Activated T-cell treated with anti-CD3 and anti-CD28 coated beads, Interleukin-2, amount 50 U/mL, for 24 hours (primary cell): ENCODE measurements around the gene ALPK1.

Experiments
- DNase-seq: peaks from one replicate; pipeline ENCODE4 v3.0.0-alpha.2; 2020
- H3K27ac Mint-ChIP-seq: 2 replicates; pipeline ENCODE4 v1.8.0; 2020; ENCODE audit warnings: mild to moderate bottlenecking, mixed read lengths
- H3K27me3 Mint-ChIP-seq: 2 replicates; pipeline ENCODE4 v1.8.0; 2020; ENCODE audit warnings: mixed read lengths
- H3K36me3 Mint-ChIP-seq: 2 replicates; pipeline ENCODE4 v1.8.0; 2020; ENCODE audit warnings: low read depth, mixed read lengths
- H3K4me1 Mint-ChIP-seq: 2 replicates; pipeline ENCODE4 v1.8.0; 2020; ENCODE audit warnings: low read depth, mixed read lengths
- H3K4me3 Mint-ChIP-seq: 2 replicates; pipeline ENCODE4 v1.8.0; 2020; ENCODE audit warnings: mild to moderate bottlenecking, moderate library complexity, mixed read lengths
- H3K9me3 Mint-ChIP-seq: 2 replicates; pipeline ENCODE4 v1.8.0; 2020; ENCODE audit warnings: mixed read lengths

Gene ALPK1

GRCh38 chr4:112370466-112370865 is 73.3 kb downstream of the ALPK1 start:
- Mint-ChIP-seq H3K9me3 (peaks cover 12% of the 10 kb centered on the region), H3K4me1 (no peaks in the 10 kb centered on the region), H3K4me3 (no peak overlapping the region), H3K36me3 (no peaks in the 10 kb centered on the region), H3K27me3 (no peaks in the 10 kb centered on the region), H3K27ac (no peak overlapping the region)
- no peak for DNase-seq

DNA sequence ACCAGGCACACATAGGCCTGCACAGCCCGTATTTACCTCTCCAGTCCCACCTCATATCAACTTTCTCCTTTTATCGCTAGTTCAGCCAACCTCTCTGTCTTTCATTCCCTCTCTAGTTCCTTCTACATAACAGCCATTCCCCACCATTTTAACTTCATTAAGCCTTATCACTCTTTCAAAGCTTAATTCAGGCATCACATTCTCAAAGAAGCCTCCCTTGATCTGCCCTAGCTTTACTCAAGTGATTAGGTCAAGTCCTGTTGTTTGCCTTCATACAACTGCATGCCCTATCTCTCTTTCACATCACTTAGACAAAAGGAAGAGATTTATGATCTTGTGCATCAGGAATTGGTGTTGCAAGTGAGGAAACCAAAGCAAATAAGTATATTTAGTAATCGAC is 74.2 kb downstream of the ALPK1 start:
- no peak overlapping the region for H3K4me3 Mint-ChIP-seq
- H3K27ac Mint-ChIP-seq, result no peak overlapping the region
- H3K36me3 Mint-ChIP-seq, result no peaks in the 10 kb centered on the region
- no peaks in the 10 kb centered on the region for H3K4me1 Mint-ChIP-seq
- no peaks in the 10 kb centered on the region for H3K27me3 Mint-ChIP-seq
- DNase-seq, result no peak
- H3K9me3 Mint-ChIP-seq, result peaks cover 5% of the 10 kb centered on the region

DNA sequence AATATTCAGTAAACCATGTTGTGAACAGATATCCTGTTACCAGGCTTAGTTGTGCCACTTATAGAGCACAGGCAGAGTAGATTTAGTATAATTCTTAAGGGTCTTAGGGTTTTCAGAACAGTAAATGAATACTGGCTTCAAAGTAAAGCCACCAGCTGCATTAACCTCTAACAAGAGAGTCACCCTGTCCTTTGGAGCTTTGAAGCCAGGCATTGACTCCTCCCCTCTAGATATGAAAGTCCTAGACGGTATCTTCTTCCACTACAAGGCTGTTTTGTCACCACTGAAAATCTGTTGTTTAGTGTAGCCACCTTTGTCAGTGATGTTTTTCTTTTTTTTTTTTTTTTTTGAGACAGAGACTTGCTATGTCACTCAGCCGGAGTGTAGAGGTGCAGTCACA is 77.7 kb downstream of the ALPK1 start:
- H3K4me3 Mint-ChIP-seq, result no peak overlapping the region
- H3K27me3 Mint-ChIP-seq, result no peaks in the 10 kb centered on the region
- peaks cover 22% of the 10 kb centered on the region for H3K36me3 Mint-ChIP-seq
- DNase-seq, result no peak
- H3K9me3 Mint-ChIP-seq, result no peaks in the 10 kb centered on the region
- H3K4me1 Mint-ChIP-seq, result no peaks in the 10 kb centered on the region
- no peak overlapping the region for H3K27ac Mint-ChIP-seq

- H3K9me3 Mint-ChIP-seq, result no peaks in the 10 kb centered on the region
- H3K4me3 Mint-ChIP-seq, result no peak overlapping the region
- peaks cover 30% of the 10 kb centered on the region for H3K36me3 Mint-ChIP-seq
- no peaks in the 10 kb centered on the region for H3K4me1 Mint-ChIP-seq
- no peak for DNase-seq
- no peaks in the 10 kb centered on the region for H3K27me3 Mint-ChIP-seq
- no peak overlapping the region for H3K27ac Mint-ChIP-seq
These were observed 80.0 kb downstream of the ALPK1 start for GRCh38 chr4:112377171-112377570.

DNA sequence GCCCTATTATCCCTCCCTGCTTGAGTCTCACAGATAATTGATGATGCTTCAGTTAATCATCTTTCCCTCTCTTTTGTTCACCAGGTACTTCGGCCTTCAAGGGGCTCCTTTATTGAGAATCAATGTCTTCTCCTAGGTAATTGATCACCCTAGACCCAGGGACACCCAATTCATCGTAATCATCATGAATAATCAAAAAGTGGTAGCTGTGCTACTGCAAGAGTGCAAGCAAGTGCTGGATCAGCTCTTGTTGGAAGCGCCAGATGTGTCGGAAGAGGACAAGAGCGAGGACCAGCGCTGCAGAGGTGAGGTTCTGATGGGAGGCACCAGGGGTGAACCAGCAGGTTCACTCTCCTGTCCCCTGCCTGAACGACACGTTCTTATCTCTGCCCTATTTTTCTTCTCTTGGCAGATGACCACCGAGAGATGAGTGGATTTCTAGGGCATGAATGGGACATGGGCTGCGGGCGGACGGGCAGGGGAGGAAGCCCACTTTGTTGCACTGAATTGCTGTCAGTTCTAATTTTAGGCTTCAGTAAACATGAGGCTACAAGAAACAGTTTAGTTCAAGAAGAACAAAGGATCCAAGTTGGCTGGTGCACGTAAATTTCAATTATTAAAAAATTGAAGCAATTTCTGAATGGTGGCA is 80.5 kb downstream of the ALPK1 start:
- Mint-ChIP-seq H3K4me3 (no peak overlapping the region), H3K9me3 (no peaks in the 10 kb centered on the region), H3K27ac (no peak overlapping the region), H3K36me3 (peaks cover 35% of the 10 kb centered on the region), H3K4me1 (no peaks in the 10 kb centered on the region), H3K27me3 (no peaks in the 10 kb centered on the region)
- no peak for DNase-seq

GRCh38 chr4:112378243-112378620 is 81.1 kb downstream of the ALPK1 start:
- Mint-ChIP-seq H3K27me3 (no peaks in the 10 kb centered on the region), H3K4me3 (no peak overlapping the region), H3K4me1 (no peaks in the 10 kb centered on the region), H3K27ac (no peak overlapping the region), H3K36me3 (peaks cover 38% of the 10 kb centered on the region), H3K9me3 (no peaks in the 10 kb centered on the region)
- no peak for DNase-seq

GRCh38 chr4:112378858-112379257 is 81.7 kb downstream of the ALPK1 start:
- no peaks in the 10 kb centered on the region for H3K27me3 Mint-ChIP-seq
- peaks cover 39% of the 10 kb centered on the region for H3K36me3 Mint-ChIP-seq
- H3K9me3 Mint-ChIP-seq, result no peaks in the 10 kb centered on the region
- H3K27ac Mint-ChIP-seq, result no peak overlapping the region
- no peak for DNase-seq
- H3K4me1 Mint-ChIP-seq, result no peaks in the 10 kb centered on the region
- no peak overlapping the region for H3K4me3 Mint-ChIP-seq

- H3K4me3 Mint-ChIP-seq, result no peak overlapping the region
- no peak overlapping the region for H3K27ac Mint-ChIP-seq
- H3K9me3 Mint-ChIP-seq, result no peaks in the 10 kb centered on the region
- H3K36me3 Mint-ChIP-seq, result peaks cover 40% of the 10 kb centered on the region
- H3K27me3 Mint-ChIP-seq, result no peaks in the 10 kb centered on the region
- no peak for DNase-seq
- H3K4me1 Mint-ChIP-seq, result no peaks in the 10 kb centered on the region
These were observed 82.1 kb downstream of the ALPK1 start for GRCh38 chr4:112379306-112379705.

GRCh38 chr4:112381996-112382692 is 85.0 kb downstream of the ALPK1 start:
- Mint-ChIP-seq H3K36me3 (peaks cover 47% of the 10 kb centered on the region), H3K4me1 (no peaks in the 10 kb centered on the region), H3K27me3 (no peaks in the 10 kb centered on the region), H3K27ac (no peak overlapping the region), H3K9me3 (no peaks in the 10 kb centered on the region), H3K4me3 (no peak overlapping the region)
- DNase-seq, result no peak

DNA sequence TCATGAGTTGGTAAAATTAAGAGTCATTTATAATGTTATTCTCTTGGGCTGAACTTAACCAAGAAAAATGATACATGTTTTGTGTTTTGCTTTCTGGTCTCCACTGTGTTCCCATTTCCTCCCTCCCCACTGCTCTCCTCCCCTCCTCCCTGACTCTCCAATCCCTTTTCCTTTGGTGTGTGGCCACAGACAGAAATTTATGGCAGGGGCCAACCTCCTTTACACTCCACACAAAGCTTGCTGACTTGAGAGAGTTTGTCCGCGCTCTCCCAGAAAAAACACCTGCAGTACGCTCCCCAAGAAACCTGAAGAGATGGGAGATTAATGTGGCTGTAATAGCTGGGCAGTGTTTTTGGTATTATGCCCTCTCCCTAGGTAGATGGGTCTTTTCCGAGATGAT is 88.9 kb downstream of the ALPK1 start:
- Mint-ChIP-seq H3K4me3 (no peak overlapping the region), H3K36me3 (peaks cover 23% of the 10 kb centered on the region), H3K27ac (no peak overlapping the region), H3K4me1 (no peaks in the 10 kb centered on the region), H3K27me3 (no peaks in the 10 kb centered on the region), H3K9me3 (no peaks in the 10 kb centered on the region)
- DNase-seq, result no peak

DNA sequence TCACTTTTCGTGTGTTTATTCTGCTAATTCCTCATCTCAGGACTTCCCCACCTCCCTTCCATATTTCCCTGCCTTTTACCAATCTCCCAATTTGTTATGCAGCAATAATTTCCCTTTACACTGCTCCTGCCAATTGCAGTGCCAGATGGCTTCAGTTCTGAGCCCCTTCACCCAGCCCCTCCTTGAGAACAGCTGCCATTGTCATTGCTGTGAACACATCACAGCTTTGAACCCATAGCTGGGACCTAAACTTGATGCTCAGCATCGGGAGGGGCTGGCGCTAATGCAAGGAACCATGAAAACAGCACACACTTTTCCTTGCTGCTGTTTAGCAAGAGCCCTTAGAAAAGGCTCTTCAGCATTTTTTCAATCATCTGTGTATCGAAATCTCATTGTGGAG is 104.9 kb downstream of the ALPK1 start:
- Mint-ChIP-seq H3K36me3 (peaks cover 2% of the 10 kb centered on the region), H3K27ac (no peak overlapping the region), H3K4me3 (no peak overlapping the region), H3K27me3 (no peaks in the 10 kb centered on the region), H3K9me3 (no peaks in the 10 kb centered on the region), H3K4me1 (no peaks in the 10 kb centered on the region)
- no peak for DNase-seq

DNA sequence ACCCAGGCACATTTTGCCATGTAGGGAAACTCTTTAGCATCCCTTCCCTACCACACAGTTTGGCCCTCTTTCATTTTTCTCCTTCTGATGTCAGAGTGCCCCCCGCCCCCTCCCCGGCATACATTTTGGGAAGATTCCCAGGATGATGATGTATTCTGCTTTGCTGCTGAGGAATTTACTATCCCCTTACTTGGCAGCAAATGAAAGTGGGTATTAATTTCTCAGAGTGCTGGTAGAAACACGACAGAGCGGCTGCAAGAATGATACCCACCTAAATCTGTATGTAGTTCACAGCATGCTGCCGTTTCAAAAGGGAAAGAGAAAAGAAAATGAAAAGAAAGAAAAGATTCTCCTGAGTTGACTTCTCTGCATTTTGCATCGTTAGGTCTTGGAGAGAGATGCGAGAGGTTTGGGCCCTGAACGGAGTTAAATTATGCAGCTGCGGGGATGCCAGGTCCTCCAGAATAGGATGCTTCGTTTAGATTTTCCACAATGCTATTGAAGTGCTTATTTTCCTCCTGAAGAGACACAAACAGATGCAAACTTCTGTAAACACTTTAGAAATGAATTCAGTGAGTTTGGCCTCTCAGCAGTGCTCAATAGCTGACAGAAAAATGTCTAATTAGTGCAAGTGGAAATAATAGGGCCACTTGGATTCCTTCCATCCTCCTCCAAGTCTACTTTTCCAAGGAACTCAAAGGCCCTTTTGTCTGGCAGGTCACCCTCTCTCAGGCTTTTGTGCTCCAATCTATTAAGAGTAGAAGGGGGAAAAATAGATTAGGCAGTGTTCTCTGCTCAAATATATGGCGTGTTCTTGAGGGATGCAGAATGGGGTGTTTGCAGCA is 106.2 kb downstream of the ALPK1 start:
- no peaks in the 10 kb centered on the region for H3K4me1 Mint-ChIP-seq
- DNase-seq, result no peak
- H3K4me3 Mint-ChIP-seq, result no peak overlapping the region
- H3K9me3 Mint-ChIP-seq, result no peaks in the 10 kb centered on the region
- no peak overlapping the region for H3K27ac Mint-ChIP-seq
- no peaks in the 10 kb centered on the region for H3K27me3 Mint-ChIP-seq
- no peaks in the 10 kb centered on the region for H3K36me3 Mint-ChIP-seq

GRCh38 chr4:112410364-112410763 is 113.2 kb downstream of the ALPK1 start:
- H3K36me3 Mint-ChIP-seq, result peaks cover 29% of the 10 kb centered on the region
- no peak overlapping the region for H3K4me3 Mint-ChIP-seq
- H3K4me1 Mint-ChIP-seq, result no peaks in the 10 kb centered on the region
- no peaks in the 10 kb centered on the region for H3K9me3 Mint-ChIP-seq
- H3K27me3 Mint-ChIP-seq, result no peaks in the 10 kb centered on the region
- H3K27ac Mint-ChIP-seq, result no peak overlapping the region
- no peak for DNase-seq

DNA sequence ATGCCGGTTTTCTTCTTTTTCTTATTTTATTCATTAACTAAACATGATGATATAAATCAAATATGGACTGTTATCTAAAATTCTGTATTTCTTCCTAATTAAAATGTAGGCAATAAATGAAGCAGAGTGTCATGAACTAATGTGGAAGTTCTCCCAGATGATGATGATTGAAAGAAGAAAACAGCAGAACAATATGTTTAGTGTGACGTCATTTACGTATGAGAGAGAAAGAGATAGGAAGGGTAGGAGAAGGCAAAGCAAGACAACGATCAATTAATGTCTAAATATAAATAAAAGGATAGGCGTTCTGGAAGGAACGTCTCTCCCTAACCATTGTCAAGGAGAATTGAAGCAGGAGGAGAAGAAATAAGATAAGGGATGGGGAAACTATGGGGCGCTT is 113.6 kb downstream of the ALPK1 start:
- no peak for DNase-seq
- Mint-ChIP-seq H3K4me1 (no peaks in the 10 kb centered on the region), H3K27ac (no peak overlapping the region), H3K27me3 (no peaks in the 10 kb centered on the region), H3K9me3 (no peaks in the 10 kb centered on the region), H3K36me3 (peaks cover 29% of the 10 kb centered on the region), H3K4me3 (no peak overlapping the region)
